ENCODE measurements around the gene TCTN2. TPM values are rescaled to one million over a fixed set of nuclear protein-coding genes. Genes with fewer than 3 reads are reported as not detected.

TCTN2 gene
- total and polyA plus RNA-seq, 2 experiments from 2014 or later: 2.7 to 6.0 TPM

DNA sequence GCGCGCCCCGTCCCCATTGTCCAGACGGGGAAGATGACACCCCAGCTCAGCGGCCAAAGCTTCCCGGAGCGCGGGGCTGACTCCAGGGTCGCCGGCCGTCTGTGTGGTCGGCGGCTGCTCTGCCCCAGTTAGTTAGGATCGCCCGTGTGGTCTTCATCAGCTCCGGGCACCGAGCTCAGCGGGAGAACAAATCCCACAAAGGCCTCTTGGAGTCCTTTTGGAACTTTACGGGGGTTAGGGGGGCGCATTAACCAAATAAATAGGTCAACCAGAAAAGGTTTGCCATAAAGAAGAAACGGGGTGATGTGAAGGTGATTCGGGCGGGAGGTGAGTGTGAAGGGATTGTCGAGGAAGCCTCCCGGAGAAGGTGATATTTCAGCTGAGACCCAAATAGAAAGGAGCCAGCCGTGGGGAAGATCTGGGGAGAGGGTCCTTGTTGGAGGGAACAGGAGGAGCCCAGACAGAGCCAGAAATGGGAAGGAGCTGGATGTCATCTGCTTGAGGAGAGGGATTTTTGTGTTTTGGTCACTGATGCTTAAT, 41.9 kb downstream of the TCTN2 start:
- Histone ChIP-seq H2AFZ (peak overlapping the region; percentile 86), H3K79me2 (replicated peaks; ENCODE audit: insufficient read depth) (peaks cover 55% of the 10 kb centered on the region), H4K20me1 (replicated peaks; ENCODE audit: insufficient read depth) (peaks cover 16% of the 10 kb centered on the region), H3K4me2 (peak overlapping the region; percentile 97), H3K27ac (ENCODE audit: low read depth) (peak overlapping the region; percentile 45; the same call in 1 of the 2 replicates), H3K9me2 (ENCODE audit: insufficient read depth) (no peaks in the 10 kb centered on the region), H3K4me3 (peak overlapping the region; percentile 98), H3F3A (replicated peaks; ENCODE audit: low read depth) (no peaks in the 10 kb centered on the region), H3K4me1 (ENCODE audit: insufficient read depth) (peaks cover 15% of the 10 kb centered on the region), H3K36me3 (ENCODE audit: insufficient read depth) (no peaks in the 10 kb centered on the region), H3K27me3 (ENCODE audit: insufficient read depth) (no peaks in the 10 kb centered on the region)
- peaks cover 19% of the 10 kb centered on the region for H3K27me3 Mint-ChIP-seq (ENCODE audit: insufficient read depth, low read depth, poor library complexity)
- peak overlapping the region; percentile 93 for H3K4me3 Mint-ChIP-seq
- peaks cover 15% of the 10 kb centered on the region for H3K4me1 Mint-ChIP-seq
- peaks cover 6% of the 10 kb centered on the region; the same call in 2 of the 3 replicates for H3K36me3 Mint-ChIP-seq (ENCODE audit: low read depth)
- H3K27ac Mint-ChIP-seq: peak overlapping the region; percentile 59
- H3K9me3 Mint-ChIP-seq: no peaks in the 10 kb centered on the region; the same call in 2 of the 3 replicates
- DNase-seq (ENCODE audit: low spot score) (no peak), ATAC-seq (no peak)
- TF ChIP-seq POLR2AphosphoS5 (IDR thresholded peaks at IDR 0.05; ENCODE audit: low read depth): no peak
- TF ChIP-seq, protein P1, sequence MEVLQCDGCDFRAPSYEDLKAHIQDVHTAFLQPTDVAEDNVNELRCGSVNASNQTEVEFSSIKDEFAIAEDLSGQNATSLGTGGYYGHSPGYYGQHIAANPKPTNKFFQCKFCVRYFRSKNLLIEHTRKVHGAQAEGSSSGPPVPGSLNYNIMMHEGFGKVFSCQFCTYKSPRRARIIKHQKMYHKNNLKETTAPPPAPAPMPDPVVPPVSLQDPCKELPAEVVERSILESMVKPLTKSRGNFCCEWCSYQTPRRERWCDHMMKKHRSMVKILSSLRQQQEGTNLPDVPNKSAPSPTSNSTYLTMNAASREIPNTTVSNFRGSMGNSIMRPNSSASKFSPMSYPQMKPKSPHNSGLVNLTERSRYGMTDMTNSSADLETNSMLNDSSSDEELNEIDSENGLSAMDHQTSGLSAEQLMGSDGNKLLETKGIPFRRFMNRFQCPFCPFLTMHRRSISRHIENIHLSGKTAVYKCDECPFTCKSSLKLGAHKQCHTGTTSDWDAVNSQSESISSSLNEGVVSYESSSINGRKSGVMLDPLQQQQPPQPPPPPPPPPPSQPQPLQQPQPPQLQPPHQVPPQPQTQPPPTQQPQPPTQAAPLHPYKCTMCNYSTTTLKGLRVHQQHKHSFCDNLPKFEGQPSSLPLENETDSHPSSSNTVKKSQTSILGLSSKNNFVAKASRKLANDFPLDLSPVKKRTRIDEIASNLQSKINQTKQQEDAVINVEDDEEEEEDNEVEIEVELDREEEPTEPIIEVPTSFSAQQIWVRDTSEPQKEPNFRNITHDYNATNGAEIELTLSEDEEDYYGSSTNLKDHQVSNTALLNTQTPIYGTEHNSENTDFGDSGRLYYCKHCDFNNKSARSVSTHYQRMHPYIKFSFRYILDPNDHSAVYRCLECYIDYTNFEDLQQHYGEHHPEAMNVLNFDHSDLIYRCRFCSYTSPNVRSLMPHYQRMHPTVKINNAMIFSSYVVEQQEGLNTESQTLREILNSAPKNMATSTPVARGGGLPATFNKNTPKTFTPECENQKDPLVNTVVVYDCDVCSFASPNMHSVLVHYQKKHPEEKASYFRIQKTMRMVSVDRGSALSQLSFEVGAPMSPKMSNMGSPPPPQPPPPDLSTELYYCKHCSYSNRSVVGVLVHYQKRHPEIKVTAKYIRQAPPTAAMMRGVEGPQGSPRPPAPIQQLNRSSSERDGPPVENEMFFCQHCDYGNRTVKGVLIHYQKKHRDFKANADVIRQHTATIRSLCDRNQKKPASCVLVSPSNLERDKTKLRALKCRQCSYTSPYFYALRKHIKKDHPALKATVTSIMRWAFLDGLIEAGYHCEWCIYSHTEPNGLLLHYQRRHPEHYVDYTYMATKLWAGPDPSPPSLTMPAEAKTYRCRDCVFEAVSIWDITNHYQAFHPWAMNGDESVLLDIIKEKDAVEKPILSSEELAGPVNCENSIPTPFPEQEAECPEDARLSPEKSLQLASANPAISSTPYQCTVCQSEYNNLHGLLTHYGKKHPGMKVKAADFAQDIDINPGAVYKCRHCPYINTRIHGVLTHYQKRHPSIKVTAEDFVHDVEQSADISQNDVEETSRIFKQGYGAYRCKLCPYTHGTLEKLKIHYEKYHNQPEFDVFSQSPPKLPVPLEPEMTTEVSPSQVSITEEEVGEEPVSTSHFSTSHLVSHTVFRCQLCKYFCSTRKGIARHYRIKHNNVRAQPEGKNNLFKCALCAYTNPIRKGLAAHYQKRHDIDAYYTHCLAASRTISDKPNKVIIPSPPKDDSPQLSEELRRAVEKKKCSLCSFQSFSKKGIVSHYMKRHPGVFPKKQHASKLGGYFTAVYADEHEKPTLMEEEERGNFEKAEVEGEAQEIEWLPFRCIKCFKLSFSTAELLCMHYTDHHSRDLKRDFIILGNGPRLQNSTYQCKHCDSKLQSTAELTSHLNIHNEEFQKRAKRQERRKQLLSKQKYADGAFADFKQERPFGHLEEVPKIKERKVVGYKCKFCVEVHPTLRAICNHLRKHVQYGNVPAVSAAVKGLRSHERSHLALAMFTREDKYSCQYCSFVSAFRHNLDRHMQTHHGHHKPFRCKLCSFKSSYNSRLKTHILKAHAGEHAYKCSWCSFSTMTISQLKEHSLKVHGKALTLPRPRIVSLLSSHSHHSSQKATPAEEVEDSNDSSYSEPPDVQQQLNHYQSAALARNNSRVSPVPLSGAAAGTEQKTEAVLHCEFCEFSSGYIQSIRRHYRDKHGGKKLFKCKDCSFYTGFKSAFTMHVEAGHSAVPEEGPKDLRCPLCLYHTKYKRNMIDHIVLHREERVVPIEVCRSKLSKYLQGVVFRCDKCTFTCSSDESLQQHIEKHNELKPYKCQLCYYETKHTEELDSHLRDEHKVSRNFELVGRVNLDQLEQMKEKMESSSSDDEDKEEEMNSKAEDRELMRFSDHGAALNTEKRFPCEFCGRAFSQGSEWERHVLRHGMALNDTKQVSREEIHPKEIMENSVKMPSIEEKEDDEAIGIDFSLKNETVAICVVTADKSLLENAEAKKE (CRISPR knock-in tag; IDR thresholded peaks at IDR 0.05): no peak
- TF ChIP-seq JUNB (IDR thresholded peaks at IDR 0.05; ENCODE audit: unreplicated experiment): no peak
- TF ChIP-seq STAT1 (IDR thresholded peaks at IDR 0.05; ENCODE audit: unreplicated experiment): no peak
- TF ChIP-seq ZNF114 (CRISPR knock-in tag; IDR thresholded peaks at IDR 0.05): no peak
- TF ChIP-seq, protein P2, sequence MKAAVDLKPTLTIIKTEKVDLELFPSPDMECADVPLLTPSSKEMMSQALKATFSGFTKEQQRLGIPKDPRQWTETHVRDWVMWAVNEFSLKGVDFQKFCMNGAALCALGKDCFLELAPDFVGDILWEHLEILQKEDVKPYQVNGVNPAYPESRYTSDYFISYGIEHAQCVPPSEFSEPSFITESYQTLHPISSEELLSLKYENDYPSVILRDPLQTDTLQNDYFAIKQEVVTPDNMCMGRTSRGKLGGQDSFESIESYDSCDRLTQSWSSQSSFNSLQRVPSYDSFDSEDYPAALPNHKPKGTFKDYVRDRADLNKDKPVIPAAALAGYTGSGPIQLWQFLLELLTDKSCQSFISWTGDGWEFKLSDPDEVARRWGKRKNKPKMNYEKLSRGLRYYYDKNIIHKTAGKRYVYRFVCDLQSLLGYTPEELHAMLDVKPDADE (IDR thresholded peaks at IDR 0.05): no peak
- no peak for TF ChIP-seq ZNF331 (CRISPR knock-in tag; IDR thresholded peaks at IDR 0.05; ENCODE audit: low read depth)
- TF ChIP-seq CREB1 (CRISPR knock-in tag; IDR thresholded peaks at IDR 0.05; ENCODE audit: low read depth): no peak
- TF ChIP-seq, protein P3, sequence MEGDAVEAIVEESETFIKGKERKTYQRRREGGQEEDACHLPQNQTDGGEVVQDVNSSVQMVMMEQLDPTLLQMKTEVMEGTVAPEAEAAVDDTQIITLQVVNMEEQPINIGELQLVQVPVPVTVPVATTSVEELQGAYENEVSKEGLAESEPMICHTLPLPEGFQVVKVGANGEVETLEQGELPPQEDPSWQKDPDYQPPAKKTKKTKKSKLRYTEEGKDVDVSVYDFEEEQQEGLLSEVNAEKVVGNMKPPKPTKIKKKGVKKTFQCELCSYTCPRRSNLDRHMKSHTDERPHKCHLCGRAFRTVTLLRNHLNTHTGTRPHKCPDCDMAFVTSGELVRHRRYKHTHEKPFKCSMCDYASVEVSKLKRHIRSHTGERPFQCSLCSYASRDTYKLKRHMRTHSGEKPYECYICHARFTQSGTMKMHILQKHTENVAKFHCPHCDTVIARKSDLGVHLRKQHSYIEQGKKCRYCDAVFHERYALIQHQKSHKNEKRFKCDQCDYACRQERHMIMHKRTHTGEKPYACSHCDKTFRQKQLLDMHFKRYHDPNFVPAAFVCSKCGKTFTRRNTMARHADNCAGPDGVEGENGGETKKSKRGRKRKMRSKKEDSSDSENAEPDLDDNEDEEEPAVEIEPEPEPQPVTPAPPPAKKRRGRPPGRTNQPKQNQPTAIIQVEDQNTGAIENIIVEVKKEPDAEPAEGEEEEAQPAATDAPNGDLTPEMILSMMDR (conservative IDR thresholded peaks at IDR 0.05; ENCODE audit: low read depth in 2 of 2): no peak
- no peak for TF ChIP-seq NANOG (IDR thresholded peaks at IDR 0.05; ENCODE audit: borderline replicate concordance)
- no peak for TF ChIP-seq EZH2 (IDR thresholded peaks at IDR 0.05; ENCODE audit: low read depth, unreplicated experiment)
- TF ChIP-seq, protein P4, sequence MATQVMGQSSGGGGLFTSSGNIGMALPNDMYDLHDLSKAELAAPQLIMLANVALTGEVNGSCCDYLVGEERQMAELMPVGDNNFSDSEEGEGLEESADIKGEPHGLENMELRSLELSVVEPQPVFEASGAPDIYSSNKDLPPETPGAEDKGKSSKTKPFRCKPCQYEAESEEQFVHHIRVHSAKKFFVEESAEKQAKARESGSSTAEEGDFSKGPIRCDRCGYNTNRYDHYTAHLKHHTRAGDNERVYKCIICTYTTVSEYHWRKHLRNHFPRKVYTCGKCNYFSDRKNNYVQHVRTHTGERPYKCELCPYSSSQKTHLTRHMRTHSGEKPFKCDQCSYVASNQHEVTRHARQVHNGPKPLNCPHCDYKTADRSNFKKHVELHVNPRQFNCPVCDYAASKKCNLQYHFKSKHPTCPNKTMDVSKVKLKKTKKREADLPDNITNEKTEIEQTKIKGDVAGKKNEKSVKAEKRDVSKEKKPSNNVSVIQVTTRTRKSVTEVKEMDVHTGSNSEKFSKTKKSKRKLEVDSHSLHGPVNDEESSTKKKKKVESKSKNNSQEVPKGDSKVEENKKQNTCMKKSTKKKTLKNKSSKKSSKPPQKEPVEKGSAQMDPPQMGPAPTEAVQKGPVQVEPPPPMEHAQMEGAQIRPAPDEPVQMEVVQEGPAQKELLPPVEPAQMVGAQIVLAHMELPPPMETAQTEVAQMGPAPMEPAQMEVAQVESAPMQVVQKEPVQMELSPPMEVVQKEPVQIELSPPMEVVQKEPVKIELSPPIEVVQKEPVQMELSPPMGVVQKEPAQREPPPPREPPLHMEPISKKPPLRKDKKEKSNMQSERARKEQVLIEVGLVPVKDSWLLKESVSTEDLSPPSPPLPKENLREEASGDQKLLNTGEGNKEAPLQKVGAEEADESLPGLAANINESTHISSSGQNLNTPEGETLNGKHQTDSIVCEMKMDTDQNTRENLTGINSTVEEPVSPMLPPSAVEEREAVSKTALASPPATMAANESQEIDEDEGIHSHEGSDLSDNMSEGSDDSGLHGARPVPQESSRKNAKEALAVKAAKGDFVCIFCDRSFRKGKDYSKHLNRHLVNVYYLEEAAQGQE (IDR thresholded peaks at IDR 0.05; ENCODE audit: unreplicated experiment): no peak
- no peak for TF ChIP-seq EZH2phosphoT487 (IDR thresholded peaks at IDR 0.05; ENCODE audit: unreplicated experiment)

Measured in GM23338 (cell line).